Muscle layer of colon (tissue), 2 donors: ENCODE data around the gene REXO5.
A peak's percentile ranks its signal among the peaks of the same experiment; 100 is the strongest.

Experiments used
- H3K27ac ChIP-seq: one replicate; pipeline ENCODE4 v1.7.0; 2013; ENCODE audit warnings: low read depth, mild to moderate bottlenecking, low read length, moderate library complexity
- H3K27me3 ChIP-seq, 2 donors: one replicate each; pipeline ENCODE4 v1.7.0; 2013; ENCODE audit warnings: low read length in 2 of 2, mild to moderate bottlenecking in 2 of 2; ENCODE audit not compliant: insufficient read depth in 2 of 2, control insufficient read depth in 1 of 2
- H3K36me3 ChIP-seq: one replicate; pipeline ENCODE4 v1.7.0; 2013; ENCODE audit warnings: mild to moderate bottlenecking, low read length; ENCODE audit not compliant: insufficient read depth
- H3K4me1 ChIP-seq: one replicate; pipeline ENCODE4 v1.7.0; 2013; ENCODE audit warnings: mild to moderate bottlenecking, low read length; ENCODE audit not compliant: insufficient read depth
- H3K4me3 ChIP-seq, 2 donors: one replicate each; pipeline ENCODE4 v1.7.0; 2013; ENCODE audit warnings: low read length in 2 of 2, low read depth in 1 of 2, mild to moderate bottlenecking in 1 of 2, moderate library complexity in 1 of 2
- H3K9ac ChIP-seq: one replicate; pipeline ENCODE4 v1.7.0; 2013; ENCODE audit warnings: low read length
- H3K9me3 ChIP-seq: one replicate; pipeline ENCODE4 v1.7.0; 2013; ENCODE audit warnings: mild to moderate bottlenecking, low read length
- donor health status: abdominal sarcoma.
- donor health status: Adenocarcinoma of cecum.

Gene REXO5

DNA sequence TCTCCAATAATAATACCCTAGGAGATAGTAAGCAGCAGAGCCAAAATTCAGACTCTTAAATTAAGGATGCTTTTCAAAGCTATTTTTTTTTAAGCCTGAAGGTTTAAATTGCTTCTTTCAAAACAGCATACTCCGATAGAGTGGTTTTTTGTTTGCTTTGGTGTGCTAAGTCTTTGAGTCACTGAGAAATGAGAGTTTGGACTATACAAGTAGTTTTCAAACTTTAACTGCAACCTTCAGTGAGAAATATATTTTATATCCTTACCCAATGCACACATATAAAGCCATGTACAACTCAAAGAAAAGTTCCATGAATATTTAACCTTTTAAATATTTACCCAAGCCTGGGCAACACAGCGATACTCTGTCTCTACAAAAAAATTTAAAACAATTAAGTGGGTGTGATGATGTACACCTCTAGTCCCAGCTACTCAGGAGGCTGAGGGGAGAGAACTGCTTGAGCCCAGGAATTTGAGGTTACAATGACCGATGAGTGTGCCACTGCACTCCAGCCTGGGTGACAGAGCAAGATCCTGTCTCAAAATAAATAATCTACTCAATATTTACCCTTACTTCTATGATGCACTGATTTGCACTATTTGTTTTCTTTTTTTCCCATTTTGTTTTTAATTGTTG is 74.7 kb downstream of the REXO5 start:
- no peak overlapping the region for H3K27ac ChIP-seq
- H3K9me3 ChIP-seq = no peaks in the 10 kb centered on the region
- no peak overlapping the region for H3K4me3 ChIP-seq
- H3K36me3 ChIP-seq = no peaks in the 10 kb centered on the region
- H3K27me3 ChIP-seq = no peaks in the 10 kb centered on the region
- peaks cover 43% of the 10 kb centered on the region for H3K4me1 ChIP-seq
- H3K9ac ChIP-seq = no peak overlapping the region

DNA sequence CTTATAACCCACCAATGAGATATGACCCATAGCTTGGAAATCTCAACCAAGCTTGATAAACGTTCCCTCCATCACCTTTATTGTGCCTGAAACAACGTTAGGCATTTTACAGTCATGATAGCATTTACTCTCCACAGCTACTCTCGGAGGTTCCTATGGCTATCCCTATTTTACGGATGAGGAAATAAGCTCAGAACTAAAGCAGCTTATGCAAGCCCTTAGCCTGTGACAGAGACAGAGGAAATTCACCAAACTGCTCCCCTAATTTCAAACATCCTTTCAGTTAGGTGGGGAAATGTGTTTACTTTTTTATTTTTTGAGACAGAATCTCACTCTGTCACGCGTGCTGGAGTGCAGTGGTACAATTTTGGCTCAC is 75.2 kb downstream of the REXO5 start:
- Histone ChIP-seq H3K9ac (no peak overlapping the region), H3K36me3 (no peaks in the 10 kb centered on the region), H3K27ac (no peak overlapping the region)

DNA sequence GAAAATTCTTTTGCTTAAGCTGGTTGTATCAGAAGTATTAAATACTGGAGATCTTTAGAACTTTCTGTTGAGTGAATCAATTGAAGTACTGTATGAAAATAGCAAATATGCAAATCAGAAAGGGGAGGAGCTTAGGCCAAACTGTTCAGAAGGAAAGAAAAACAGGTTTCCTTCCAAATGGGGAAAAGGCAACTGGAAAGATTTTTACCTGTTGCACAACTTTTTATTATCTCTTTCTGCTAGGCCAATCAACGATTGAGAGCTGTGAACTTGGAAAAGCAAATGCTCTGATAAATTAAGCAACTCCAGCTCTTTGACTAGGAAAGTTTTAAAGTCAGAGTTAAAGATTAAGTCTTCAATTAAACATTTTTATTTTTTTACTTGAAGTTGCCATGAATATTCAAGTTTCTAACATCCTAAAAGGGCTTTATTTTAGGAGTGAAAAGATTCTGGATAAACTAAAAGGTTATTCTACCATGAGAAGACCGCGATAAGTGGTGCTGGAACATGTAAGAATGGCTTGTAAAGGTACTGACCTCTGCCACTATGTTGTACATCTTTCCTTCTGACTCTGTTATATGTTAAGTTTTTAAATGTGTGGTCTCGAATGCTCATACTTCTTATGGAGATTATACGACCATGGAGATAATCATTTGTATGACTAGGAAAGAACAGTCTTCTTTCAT is 77.4 kb downstream of the REXO5 start:
- Histone ChIP-seq H3K36me3 (no peaks in the 10 kb centered on the region), H3K27ac (no peak overlapping the region), H3K27me3 (no peaks in the 10 kb centered on the region), H3K4me1 (peaks cover 49% of the 10 kb centered on the region), H3K9ac (no peak overlapping the region), H3K9me3 (no peaks in the 10 kb centered on the region), H3K4me3 (no peak overlapping the region)

More for the DNA sequence above, 75.2 kb downstream of the REXO5 start:
- H3K27me3 ChIP-seq = no peaks in the 10 kb centered on the region
- no peak overlapping the region for H3K4me3 ChIP-seq
- peaks cover 43% of the 10 kb centered on the region for H3K4me1 ChIP-seq
- no peaks in the 10 kb centered on the region for H3K9me3 ChIP-seq

DNA sequence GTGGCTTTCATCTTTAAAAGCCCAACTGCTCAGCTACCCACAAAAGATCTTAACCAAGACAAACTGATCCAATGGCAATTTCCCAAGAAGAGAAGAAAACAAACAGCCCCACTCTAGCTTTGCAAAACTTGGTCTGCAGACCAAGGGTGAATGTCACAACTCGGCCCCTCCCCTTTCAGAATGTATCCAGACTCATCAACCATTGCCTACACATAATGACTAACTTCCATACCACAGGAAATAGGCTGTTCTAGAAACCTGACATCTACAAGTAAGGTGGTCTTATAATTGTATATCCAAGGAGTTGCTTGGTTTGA is 77.9 kb downstream of the REXO5 start:
- H3K9ac ChIP-seq = no peak overlapping the region
- no peak overlapping the region for H3K4me3 ChIP-seq
- no peaks in the 10 kb centered on the region for H3K36me3 ChIP-seq
- no peaks in the 10 kb centered on the region for H3K9me3 ChIP-seq
- H3K4me1 ChIP-seq = peaks cover 44% of the 10 kb centered on the region
- H3K27ac ChIP-seq = no peak overlapping the region
- H3K27me3 ChIP-seq = no peaks in the 10 kb centered on the region

DNA sequence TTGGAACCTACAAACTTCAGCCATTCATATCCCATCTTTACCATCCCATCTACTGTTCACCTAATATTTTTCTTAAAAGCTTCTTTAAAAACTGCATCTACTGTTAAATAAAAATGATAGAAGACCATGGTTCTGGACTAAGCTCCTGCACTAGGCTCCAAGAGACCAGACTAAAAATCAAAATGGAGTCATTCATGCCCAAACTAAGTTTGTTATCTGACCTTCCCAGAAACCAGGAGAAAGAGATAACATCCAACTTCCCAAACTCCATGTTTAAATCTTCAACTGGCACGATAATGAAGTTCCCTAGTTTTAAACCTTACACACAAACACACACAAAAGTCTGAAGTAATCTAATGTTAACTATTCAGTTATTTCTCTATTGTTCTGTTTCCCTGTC is 80.0 kb downstream of the REXO5 start:
- no peaks in the 10 kb centered on the region for H3K9me3 ChIP-seq
- H3K36me3 ChIP-seq = no peaks in the 10 kb centered on the region
- H3K9ac ChIP-seq = no peak overlapping the region
- H3K4me1 ChIP-seq = peaks cover 32% of the 10 kb centered on the region
- no peak overlapping the region for H3K4me3 ChIP-seq
- no peak overlapping the region for H3K27ac ChIP-seq
- H3K27me3 ChIP-seq = no peaks in the 10 kb centered on the region

DNA sequence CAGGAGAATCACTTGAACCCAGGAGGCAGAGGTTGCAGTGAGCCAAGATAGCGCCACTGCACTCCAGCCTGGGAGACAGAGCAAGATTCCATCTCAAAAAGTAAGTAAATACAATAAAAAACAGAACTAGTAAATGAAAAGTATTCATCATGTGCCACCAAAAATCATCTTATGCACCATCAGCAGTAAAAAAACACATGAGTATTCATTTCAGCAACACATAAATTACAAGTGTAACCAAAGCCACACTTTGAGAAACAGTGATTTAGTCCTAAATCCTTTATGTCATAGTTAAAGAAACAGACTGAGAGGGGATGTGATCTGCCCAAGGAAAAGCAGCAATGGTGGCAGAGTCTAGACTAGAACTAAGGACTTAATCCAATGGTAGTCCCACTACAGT is 80.9 kb downstream of the REXO5 start:
- H3K4me3 ChIP-seq = no peak overlapping the region
- no peaks in the 10 kb centered on the region for H3K36me3 ChIP-seq
- H3K27ac ChIP-seq = no peak overlapping the region
- H3K27me3 ChIP-seq = no peaks in the 10 kb centered on the region
- no peaks in the 10 kb centered on the region for H3K9me3 ChIP-seq
- no peak overlapping the region for H3K9ac ChIP-seq
- peaks cover 28% of the 10 kb centered on the region for H3K4me1 ChIP-seq

DNA sequence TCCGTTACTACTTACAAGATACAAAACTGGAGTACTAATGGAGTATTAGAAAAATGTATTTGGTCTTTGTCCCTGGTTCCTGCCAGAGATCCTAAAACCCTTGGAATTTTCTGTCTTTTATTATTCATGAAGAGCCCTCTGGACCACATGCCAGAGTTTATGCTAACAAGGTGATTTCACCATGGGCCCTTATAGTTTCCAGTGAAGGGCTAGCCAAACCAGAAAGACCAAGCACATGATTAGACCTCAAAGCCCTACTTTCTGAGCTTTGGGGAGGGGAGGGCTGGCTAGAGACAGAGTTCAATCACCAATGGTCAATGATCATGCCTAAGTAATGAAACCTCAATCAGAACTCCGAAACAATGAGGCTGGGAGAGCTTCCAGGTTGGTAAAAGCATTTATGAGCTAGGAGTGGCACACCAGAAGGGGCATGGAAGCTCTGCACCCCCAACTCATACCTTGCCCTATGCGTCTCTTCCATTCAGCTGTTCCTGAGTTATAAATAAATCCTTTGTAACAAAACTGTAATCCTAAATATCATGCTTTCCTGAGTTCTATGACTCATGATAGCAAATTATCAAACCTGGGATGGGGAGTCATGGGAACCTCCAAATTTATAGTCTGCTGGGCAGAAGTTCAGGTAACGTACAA is 83.4 kb downstream of the REXO5 start:
- Histone ChIP-seq H3K9me3 (no peaks in the 10 kb centered on the region), H3K4me3 (no peak overlapping the region), H3K9ac (no peak overlapping the region), H3K36me3 (peaks cover 17% of the 10 kb centered on the region), H3K4me1 (peaks cover 17% of the 10 kb centered on the region), H3K27me3 (no peaks in the 10 kb centered on the region), H3K27ac (no peak overlapping the region)

DNA sequence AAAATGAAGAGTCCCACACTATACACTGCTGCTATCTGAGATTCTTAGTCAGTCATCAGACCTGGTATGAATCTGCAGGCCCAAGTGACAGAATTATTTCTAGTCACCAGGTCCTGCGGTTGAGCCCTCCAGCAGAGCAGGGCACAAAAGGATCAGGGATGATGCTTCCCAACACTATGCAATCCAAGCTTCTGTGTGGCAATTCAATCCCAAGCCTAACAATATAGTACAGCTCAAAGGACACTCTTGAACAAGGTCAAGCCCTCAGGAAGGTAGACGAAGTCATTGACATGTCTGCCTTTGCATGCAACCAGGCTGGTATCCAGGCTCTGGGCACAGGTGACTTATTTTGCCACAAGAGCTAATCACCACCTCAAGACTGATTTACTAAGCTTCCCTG is 88.1 kb downstream of the REXO5 start:
- peaks cover 28% of the 10 kb centered on the region for H3K4me1 ChIP-seq
- no peak overlapping the region for H3K27ac ChIP-seq
- no peaks in the 10 kb centered on the region for H3K9me3 ChIP-seq
- H3K4me3 ChIP-seq = no peak overlapping the region
- no peak overlapping the region for H3K9ac ChIP-seq
- H3K36me3 ChIP-seq = peaks cover 24% of the 10 kb centered on the region
- H3K27me3 ChIP-seq = no peaks in the 10 kb centered on the region

DNA sequence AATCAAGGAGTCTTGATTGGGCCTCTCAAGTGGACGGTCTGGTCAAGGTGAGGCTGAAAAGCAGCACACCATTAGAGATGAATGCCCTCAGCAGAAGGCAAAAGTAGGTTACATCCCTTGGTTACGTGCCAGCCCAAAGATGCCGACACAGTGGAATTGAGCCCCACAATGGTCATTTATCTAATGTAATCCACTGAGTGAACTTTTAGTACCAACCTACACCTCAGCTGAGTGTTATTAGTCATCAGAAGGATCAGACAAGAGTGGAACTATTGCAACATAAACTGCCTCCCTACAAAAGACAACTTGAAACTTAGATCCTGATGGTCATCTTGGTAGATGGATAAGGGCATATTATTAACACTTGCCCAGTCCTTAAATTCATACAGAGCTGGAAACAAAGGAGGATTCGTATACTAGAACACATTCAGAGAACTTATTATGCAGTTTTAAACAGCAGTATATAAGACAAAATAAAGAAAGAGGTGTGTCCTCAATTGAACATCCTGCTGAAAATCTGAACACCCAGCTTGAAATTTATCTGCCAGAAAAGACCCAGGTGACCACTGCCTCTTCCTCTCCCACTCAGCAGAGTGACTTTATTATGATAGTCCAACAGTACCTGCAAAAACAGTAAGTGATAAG is 91.0 kb downstream of the REXO5 start:
- Histone ChIP-seq H3K27ac (peak overlapping the region; percentile 2), H3K9me3 (no peaks in the 10 kb centered on the region), H3K4me3 (no peak overlapping the region), H3K27me3 (no peaks in the 10 kb centered on the region), H3K9ac (no peak overlapping the region), H3K4me1 (peaks cover 27% of the 10 kb centered on the region), H3K36me3 (peaks cover 24% of the 10 kb centered on the region)

DNA sequence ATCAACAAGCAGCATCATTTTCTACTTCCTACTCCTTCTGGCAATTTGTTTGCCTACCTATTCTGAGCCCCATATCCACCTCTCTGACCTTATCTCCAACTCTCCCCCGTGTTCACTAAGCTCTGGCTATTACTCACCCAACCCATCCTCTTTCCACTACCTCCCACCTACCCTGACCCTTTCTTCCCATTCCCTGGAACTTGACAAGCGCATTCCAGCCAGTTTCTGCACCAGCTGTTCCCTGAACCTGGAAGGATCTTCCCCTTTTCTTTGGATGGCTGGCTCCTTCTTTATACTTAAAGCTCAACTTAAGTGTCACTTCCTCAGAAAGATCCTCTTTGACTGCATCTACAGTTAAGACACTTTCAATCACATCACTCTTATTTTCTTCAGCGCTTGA is 91.6 kb downstream of the REXO5 start:
- Histone ChIP-seq H3K9ac (no peak overlapping the region), H3K9me3 (no peaks in the 10 kb centered on the region), H3K4me3 (no peak overlapping the region), H3K27ac (peak overlapping the region; percentile 2), H3K4me1 (peaks cover 33% of the 10 kb centered on the region), H3K27me3 (no peaks in the 10 kb centered on the region), H3K36me3 (peaks cover 29% of the 10 kb centered on the region)

DNA sequence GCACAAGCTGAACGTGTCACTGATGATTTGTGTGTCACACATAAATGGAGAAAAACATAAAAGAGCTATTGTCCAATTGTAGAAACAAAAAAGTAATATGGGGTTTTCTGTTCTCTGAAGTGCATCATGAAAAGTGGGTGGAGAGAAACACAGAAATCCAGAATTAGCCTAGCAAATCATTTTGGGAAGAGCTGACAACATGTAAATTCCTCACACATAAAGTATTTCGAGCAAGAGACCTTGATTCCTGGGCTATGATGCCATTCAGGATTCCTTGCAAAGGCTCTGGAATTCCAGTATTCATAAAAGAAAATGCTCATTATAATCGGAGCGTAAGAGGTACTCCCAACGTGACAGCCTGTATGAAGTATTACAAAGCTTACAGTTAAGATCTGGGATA is 92.7 kb downstream of the REXO5 start:
- peak overlapping the region; percentile 100 for H3K27ac ChIP-seq
- peaks cover 40% of the 10 kb centered on the region for H3K4me1 ChIP-seq
- peak overlapping the region; percentile 84 for H3K9ac ChIP-seq
- H3K4me3 ChIP-seq = peak overlapping the region; percentile 75 to 92
- H3K9me3 ChIP-seq = no peaks in the 10 kb centered on the region
- H3K27me3 ChIP-seq = no peaks in the 10 kb centered on the region
- peaks cover 21% of the 10 kb centered on the region for H3K36me3 ChIP-seq
